Right ventricle myocardium superior (tissue), 1 donor: ENCODE results near the gene AOAH. TPM values are rescaled to one million over a fixed set of nuclear protein-coding genes. Genes with fewer than 3 reads are reported as not detected.

Source experiments
- ATAC-seq: fragments of 200-7000 bp; cut with Tn5 transposase; one replicate; pipeline ENCODE4 v1.9.1; 2020; ENCODE audit warnings: mild to moderate bottlenecking; ENCODE audit not compliant: poor library complexity
- DNase-seq: peaks from one replicate; pipeline ENCODE4 v3.0.0-alpha.2; 2020
- intact Hi-C: fragments of 100-400 bp; cut with DNase I; formaldehyde crosslinking; loops from one replicate; pipeline ENCODE4 v1.11.2; 2022
- total RNA-seq: library from RNA; stranded (reverse); fragmentation: NEBNext Ultra II Directional; extraction: Animal tissue kit (Norgen Biotek cat#: 25700); gene quantifications from one replicate; pipeline ENCODE4 v1.2.1, GENCODE V29; 2021
- donor health status: DM: no; HTN: yes; CAD: no; lungs with severe emphysema.

The AOAH gene
- total RNA-seq, 1 donor from 2014 or later, result 2.7 TPM

GRCh38 chr7:36617408-36617807 is 106.9 kb downstream of the AOAH start:
- intact Hi-C loops, result no loop called here
- no peak for ATAC-seq
- no peak for DNase-seq

- intact Hi-C loops, result no loop called here
- no peak for ATAC-seq
- DNase-seq, result no peak
Measured at GRCh38 chr7:36615852-36616540, 108.3 kb downstream of the AOAH start.

GRCh38 chr7:36614959-36615358 is 109.3 kb downstream of the AOAH start:
- intact Hi-C loops, result no loop called here
- no peak for ATAC-seq
- no peak for DNase-seq

- ATAC-seq (no peak), DNase-seq (no peak)
- intact Hi-C loops, result no loop called here
Measured at GRCh38 chr7:36613031-36613614, 111.2 kb downstream of the AOAH start.

- intact Hi-C loops, result no loop called here
- ATAC-seq, result no peak
- DNase-seq, result no peak
Measured at GRCh38 chr7:36611703-36612102, 112.6 kb downstream of the AOAH start.

- ATAC-seq (no peak), DNase-seq (no peak)
- intact Hi-C loops, result no loop called here
Measured at GRCh38 chr7:36607721-36608095, 116.6 kb downstream of the AOAH start.

- intact Hi-C loops, result no loop called here
- no peak for DNase-seq
- ATAC-seq, result no peak
Measured at GRCh38 chr7:36606976-36607720, 117.1 kb downstream of the AOAH start.

GRCh38 chr7:36606153-36606975 is 117.9 kb downstream of the AOAH start:
- intact Hi-C loops, result no loop called here
- no peak for ATAC-seq
- no peak for DNase-seq

GRCh38 chr7:36605261-36606051 is 118.8 kb downstream of the AOAH start:
- no peak for DNase-seq
- ATAC-seq, result no peak
- intact Hi-C loops, result no loop called here

- DNase-seq (no peak), ATAC-seq (no peak)
- intact Hi-C loops, result no loop called here
Measured at GRCh38 chr7:36604806-36605205, 119.5 kb downstream of the AOAH start.

- intact Hi-C loops, result no loop called here
- ATAC-seq (no peak), DNase-seq (no peak)
Measured at GRCh38 chr7:36602934-36603887, 121.1 kb downstream of the AOAH start.

- no peak for ATAC-seq
- intact Hi-C loops, result no loop called here
- DNase-seq, result no peak
Measured at GRCh38 chr7:36602511-36602910, 121.8 kb downstream of the AOAH start.

GRCh38 chr7:36601601-36602000 is 122.7 kb downstream of the AOAH start:
- intact Hi-C loops, result no loop called here
- ATAC-seq (no peak), DNase-seq (no peak)

GRCh38 chr7:36600869-36601530 is 123.3 kb downstream of the AOAH start:
- ATAC-seq (no peak), DNase-seq (no peak)
- intact Hi-C loops, result no loop called here

- ATAC-seq, result no peak
Measured at GRCh38 chr7:36600314-36600682, 124.0 kb downstream of the AOAH start.

GRCh38 chr7:36599645-36600313 is 124.5 kb downstream of the AOAH start:
- DNase-seq (no peak), ATAC-seq (no peak)
- intact Hi-C loops, result no loop called here

More at GRCh38 chr7:36600314-36600682, 124.0 kb downstream of the AOAH start:
- intact Hi-C loops, result no loop called here
- no peak for DNase-seq
